Measurements from ENCODE around the gene TMIE. TPM values are rescaled to one million over a fixed set of nuclear protein-coding genes. Genes with fewer than 3 reads are reported as not detected.

The TMIE gene
- total and polyA plus RNA-seq, 2 of the 8 experiments (the other 6 are each of a cell fraction or from before 2014, with no cell fraction given): 0.45 to 0.67 TPM

DNA sequence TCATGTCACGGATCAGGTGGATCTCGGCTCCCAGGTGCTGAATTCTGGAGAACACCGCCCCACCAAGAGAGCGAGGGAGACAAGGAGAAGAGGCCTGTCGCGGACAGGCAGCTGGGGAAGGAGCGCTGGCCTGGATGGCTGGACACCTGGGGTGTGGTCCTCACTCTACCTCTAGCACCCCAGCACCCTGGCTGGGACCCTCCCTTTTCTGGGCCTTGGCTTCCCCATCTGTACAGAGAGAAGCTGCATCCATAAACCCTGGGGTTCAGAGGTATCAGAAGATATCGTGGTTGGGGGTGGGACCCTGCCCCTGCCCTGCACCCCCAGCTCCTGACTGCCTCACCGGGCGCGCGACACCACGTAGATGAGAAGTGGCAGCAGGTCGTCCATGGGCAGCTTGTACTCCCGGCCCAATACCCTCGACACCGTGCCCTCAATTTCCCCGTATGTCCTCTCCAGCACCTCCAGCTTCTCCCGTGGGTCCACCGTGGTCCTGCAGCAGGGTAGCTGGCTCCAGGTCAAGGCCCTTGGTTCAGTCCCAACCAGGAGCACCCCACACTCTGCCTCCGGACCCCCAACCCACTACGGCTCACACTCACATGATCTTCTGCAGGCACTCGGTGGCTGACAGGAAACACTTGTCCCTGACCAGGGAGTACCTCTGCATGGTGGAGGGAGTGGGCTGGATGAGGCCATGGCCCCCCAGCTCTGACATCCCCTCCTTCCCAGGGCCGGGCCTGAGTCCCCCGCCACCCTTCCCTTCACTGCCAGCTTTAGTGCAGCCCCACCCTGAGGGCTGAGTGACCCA lies 29.4 kb upstream of the TMIE start:
- Histone ChIP-seq H4K20me1 (replicated peaks in 1 of 2; ENCODE audit: control insufficient read depth in 1 of 2, insufficient read depth in 2 of 2, low read length in 2 of 2) (peaks cover 0 to 1% of the 10 kb centered on the region in 2 experiments), H4K91ac (replicated peaks; ENCODE audit: insufficient read length, low read length) (no peak overlapping the region), H2BK5ac (ENCODE audit: low read depth, low read length) (0 out of 2 replicates have a peak overlapping the region, but pooled peaks have one; percentile 21), H3K79me1 (ENCODE audit: low read depth, low read length) (no peaks in the 10 kb centered on the region), H3K9me3 (ENCODE audit: insufficient read depth in 2 of 2, low read depth in 1 of 2, low read length in 1 of 2) (no peaks in the 10 kb centered on the region), H2AFZ (ENCODE audit: low read length) (no peak overlapping the region), H3K4me1 (replicated peaks in 1 of 4; ENCODE audit: control insufficient read depth in 3 of 4, insufficient read depth in 4 of 4, low read length in 3 of 4) (no peaks in the 10 kb centered on the region), H3K9ac (replicated peaks in 1 of 4; ENCODE audit: extremely low read depth in 1 of 4, low read depth in 3 of 4, low read length in 3 of 4) (no peak overlapping the region), H3K18ac (ENCODE audit: extremely low read depth, low read length) (no peak overlapping the region), H4K8ac (ENCODE audit: extremely low read depth, insufficient read depth, low read length) (0 out of 2 replicates have a peak overlapping the region, but pooled peaks have one; percentile 8), H3K56ac (replicated peaks; ENCODE audit: insufficient read length, low read depth, low read length) (no peak overlapping the region), H3K14ac (ENCODE audit: insufficient read length) (no peak overlapping the region), H3K27me3 (replicated peaks in 1 of 4; ENCODE audit: control insufficient read depth in 3 of 4, extremely low read depth in 1 of 4, insufficient read depth in 3 of 4, low read length in 3 of 4) (no peaks in the 10 kb centered on the region), H3K4ac (replicated peaks; ENCODE audit: insufficient read length, low read depth, low read length) (no peak overlapping the region), H2BK12ac (ENCODE audit: low read depth, low read length) (no peak overlapping the region), H4K5ac (ENCODE audit: insufficient read length, low read depth, low read length) (no peak overlapping the region), H3K23me2 (ENCODE audit: low read depth, low read length) (no peaks in the 10 kb centered on the region), H2BK120ac (replicated peaks; ENCODE audit: low read depth, low read length) (no peak overlapping the region), H3K4me3 (ENCODE audit: extremely low read depth in 1 of 4, insufficient read depth in 2 of 4, low read depth in 3 of 4, low read length in 4 of 4) (no peak overlapping the region), H3K79me2 (ENCODE audit: control insufficient read depth in 1 of 2, insufficient read depth in 2 of 2, low read length in 2 of 2) (no peaks in the 10 kb centered on the region), H3K36me3 (ENCODE audit: control insufficient read depth in 2 of 4, insufficient read depth in 4 of 4, low read length in 3 of 4) (no peaks in the 10 kb centered on the region), H2BK15ac (ENCODE audit: low read length) (no peak overlapping the region), H3K23ac (ENCODE audit: insufficient read length) (no peak overlapping the region), H3K27ac (ENCODE audit: low read depth, low read length) (no peak overlapping the region), H2AK5ac (ENCODE audit: low read depth, low read length) (no peak overlapping the region), H3K4me2 (ENCODE audit: insufficient read depth in 1 of 2, low read depth in 2 of 2, low read length in 2 of 2) (no peak overlapping the region), H2BK20ac (ENCODE audit: low read length) (no peak overlapping the region)
- 90% methylated on average over 25 of the region's 25 CpGs; no CpG with 5 or more reads in 1 of the 2 experiments for WGBS, 2 experiments (ENCODE audit: extremely low coverage in 1 of 2, insufficient coverage in 1 of 2, insufficient read length in 1 of 2, insufficient replicate concordance in 2 of 2, low coverage in 1 of 2, low lambda C conversion rate in 2 of 2, missing lambda C conversion rate in 1 of 2)
- ChIA-PET CTCF (ENCODE audit: partially characterized antibody) (interaction anchor here (0.8 to 4.3 kb wide), 13 partner anchors 9 to 216 kb away, joined by 3 to 21 read pairs (median 5); no protein-coding TSS in a partner anchor), POLR2A (ENCODE audit: partially characterized antibody) (interaction anchor here (0.7 to 1.7 kb wide), 4 partner anchors 11 to 85 kb away, joined by 3 to 5 read pairs (median 4); partner anchors contain the start of gene ALS2CL)
- TF ChIP-seq SIRT6 (IDR thresholded peaks at IDR 0.05; ENCODE audit: low read length): no peak
- TF ChIP-seq, protein P1, sequence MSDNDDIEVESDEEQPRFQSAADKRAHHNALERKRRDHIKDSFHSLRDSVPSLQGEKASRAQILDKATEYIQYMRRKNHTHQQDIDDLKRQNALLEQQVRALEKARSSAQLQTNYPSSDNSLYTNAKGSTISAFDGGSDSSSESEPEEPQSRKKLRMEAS (IDR thresholded peaks at IDR 0.05): no peak
- no peak for TF ChIP-seq BCL11A (IDR thresholded peaks at IDR 0.05; ENCODE audit: low read depth in 2 of 2, low read length in 2 of 2)
- TF ChIP-seq FOSL1 (IDR thresholded peaks at IDR 0.05; ENCODE audit: insufficient read depth, low read depth, low read length): no peak
- TF ChIP-seq SP4 (IDR thresholded peaks at IDR 0.05; ENCODE audit: low read length): no peak
- no peak for TF ChIP-seq NRF1 (IDR thresholded peaks at IDR 0.05; ENCODE audit: low read depth, low read length)
- FAIRE-seq (no peak), DNase-seq (ENCODE audit: low read depth in 1 of 2, low spot score in 2 of 2) (peak in 1 of 2 experiments; percentile 34)
